Superior temporal gyrus (tissue), 1 donor: Measurements from ENCODE around the gene CACNA1B.
"Not testable (repeated sequence)": the region's sequence is repeated elsewhere in the genome, so short reads cannot be mapped to it uniquely, and the experiment has no call there.

Experiments
- DNase-seq: peaks from one replicate; pipeline ENCODE4 v3.0.0-alpha.2; 2016; ENCODE audit errors: extremely low spot score

The CACNA1B gene

DNA sequence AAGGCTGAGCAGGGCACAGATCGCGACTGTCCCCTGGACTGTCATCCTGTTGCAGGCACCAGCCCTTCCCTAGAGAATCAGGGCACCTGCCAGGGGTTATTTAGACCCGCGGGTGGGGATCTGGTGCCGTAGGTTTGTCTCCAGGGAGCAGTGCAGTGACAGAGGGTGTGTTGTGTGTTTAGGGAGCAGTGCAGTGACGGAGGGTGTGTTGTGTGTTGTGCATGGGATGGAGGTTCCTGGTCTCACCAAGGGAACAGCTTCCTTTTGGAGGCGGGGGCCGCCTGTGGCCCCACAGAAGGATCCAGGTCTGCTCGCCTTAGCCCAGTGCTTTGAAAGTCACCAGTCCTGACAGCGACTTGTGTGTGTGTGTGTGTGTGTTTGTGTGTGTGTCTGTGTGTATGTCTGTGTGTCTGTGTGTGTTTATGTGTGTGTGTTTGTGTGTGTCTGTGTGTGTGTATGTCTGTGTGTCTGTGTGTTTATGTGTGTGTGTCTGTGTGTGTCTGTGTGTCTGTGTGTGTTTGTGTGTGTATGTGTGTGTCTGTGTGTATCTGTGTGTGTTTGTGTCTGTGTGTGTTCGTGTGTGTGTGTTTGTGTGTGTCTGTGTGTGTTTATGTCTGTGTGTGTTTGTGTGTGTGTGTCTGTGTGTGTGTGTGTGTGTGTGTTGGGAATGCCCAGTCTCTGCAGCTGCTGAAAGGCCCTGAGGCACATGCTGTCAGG is 265.1 kb downstream of the CACNA1B start:
- DNase-seq = not testable (repeated sequence)

DNA sequence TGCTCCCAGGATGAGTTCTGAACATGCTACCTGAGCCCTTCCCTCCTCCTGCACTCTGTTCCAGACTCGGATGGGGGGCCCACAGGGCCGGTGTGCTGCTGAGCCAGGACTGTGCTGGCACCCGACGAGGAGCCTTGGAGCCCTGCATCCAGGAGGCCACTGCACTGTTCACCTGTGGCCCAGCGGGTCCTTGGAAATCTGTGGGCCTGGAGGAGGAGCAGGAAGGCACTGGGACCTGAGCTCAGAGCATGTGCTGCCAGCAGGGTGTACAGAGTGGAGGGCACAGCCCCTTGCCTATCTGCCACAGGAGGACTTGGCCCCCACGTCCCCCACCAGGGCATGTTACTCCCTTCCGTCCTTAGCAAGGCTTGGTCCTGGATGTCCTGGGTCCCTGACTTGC is 265.9 kb downstream of the CACNA1B start:
- not testable (repeated sequence) for DNase-seq

- not testable (repeated sequence) for DNase-seq
These were observed 270.0 kb downstream of the CACNA1B start for GRCh38 chr9:138147556-138147955.

GRCh38 chr9:138149672-138150656 is 272.4 kb downstream of the CACNA1B start:
- DNase-seq = not testable (repeated sequence)

GRCh38 chr9:138155788-138156187 is 278.2 kb downstream of the CACNA1B start:
- not testable (repeated sequence) for DNase-seq

DNA sequence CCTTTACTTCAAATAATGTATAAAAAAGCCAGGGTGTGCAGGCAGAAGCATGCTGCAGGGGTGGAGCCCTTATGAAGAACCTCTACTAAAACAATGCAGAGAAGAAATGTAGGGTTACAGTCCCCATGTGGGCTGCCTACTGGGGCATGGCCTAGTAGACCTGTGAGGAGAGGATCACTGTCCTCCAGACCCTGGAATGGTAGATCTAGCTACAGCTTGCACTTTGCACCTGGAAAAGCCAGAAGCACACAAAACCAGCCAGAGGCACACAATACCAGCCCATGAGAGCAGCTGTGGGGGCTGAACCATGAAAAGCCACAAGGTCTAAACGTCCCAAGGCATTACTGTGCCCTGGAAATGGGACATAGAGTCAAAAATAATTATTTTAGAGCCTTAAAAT is 289.2 kb downstream of the CACNA1B start:
- not testable (repeated sequence) for DNase-seq
